Measurements from ENCODE around the gene SEC16A.

SEC16A gene

DNA sequence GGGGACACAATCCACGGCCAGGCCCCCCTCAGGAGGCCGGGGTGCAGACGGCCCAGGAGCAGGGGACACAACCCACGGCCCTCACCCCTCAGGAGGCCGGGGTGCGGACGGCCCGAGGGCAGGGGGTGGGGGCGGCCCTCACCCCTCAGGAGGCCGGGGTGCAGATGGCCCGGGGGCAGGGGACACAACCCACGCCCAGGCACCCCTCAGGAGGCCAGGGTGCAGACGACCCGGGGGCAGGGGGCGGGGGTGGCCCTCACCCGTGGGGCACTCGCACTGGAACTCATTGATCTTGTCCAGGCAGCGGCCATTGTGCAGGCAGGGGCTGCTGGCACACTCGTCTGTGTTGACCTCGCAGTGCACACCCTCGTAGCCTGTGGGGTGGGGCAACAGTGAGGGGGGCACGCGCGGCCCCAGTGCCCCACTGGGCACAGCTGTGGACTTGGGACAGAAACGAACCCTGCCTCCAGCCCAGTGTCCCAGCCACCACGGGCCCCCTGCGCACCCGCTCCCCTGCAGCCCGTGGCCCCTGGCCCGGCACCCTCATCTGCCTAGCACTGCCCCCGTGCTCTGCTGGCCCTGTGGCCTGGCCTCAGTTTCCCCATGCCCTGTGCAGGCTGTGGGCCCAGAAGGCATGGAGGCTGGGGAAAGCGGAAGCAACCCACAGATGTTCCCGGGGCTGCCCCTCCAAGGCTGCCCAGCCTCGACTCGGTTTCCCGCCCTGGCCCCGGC, 34.3 kb upstream of the SEC16A start:
- no peak for DNase-seq

DNA sequence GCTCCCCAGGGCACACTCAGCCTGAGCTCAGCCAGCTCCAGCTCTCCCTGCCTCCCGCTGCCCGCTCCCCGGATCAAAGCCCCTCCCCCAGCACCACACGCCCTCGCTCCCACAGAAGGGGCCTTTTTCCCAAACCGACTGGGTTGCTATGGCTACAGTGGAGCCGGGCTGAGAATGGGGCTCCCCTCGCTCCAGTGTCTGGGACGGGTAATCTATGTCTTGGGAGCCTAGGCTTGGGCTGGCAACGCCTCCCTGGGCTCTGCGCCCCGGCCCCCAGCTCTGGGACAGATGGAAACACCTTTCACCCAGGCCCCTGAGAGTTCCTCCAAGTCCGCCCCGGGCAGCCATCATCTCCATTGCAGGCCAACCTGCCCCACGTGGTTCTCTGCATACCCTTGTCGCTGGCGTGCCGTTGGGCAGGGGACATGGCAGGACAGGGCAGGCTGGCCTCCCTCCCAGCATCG, 33.4 kb upstream of the SEC16A start:
- no peak for DNase-seq

DNA sequence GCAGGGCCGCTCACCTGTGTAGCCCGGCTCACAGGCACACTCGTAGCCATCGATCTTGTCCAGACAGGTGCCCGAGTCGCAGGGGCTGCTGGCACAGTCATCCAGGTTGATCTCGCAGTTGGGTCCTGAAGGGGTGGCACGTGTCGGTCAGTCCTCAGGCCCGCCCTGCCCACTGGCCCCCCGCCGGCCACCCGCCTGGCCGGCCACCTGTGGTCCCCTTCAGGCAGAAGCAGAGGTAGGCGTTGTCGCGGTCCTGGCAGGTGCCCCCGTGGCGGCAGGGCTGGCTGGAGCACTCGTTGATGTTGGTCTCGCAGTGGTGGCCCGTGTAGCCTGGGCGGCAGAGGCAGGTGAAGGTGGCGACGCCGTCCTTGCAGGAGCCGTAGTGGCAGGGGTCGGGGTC, 32.4 kb upstream of the SEC16A start:
- DNase-seq: no peak

DNA sequence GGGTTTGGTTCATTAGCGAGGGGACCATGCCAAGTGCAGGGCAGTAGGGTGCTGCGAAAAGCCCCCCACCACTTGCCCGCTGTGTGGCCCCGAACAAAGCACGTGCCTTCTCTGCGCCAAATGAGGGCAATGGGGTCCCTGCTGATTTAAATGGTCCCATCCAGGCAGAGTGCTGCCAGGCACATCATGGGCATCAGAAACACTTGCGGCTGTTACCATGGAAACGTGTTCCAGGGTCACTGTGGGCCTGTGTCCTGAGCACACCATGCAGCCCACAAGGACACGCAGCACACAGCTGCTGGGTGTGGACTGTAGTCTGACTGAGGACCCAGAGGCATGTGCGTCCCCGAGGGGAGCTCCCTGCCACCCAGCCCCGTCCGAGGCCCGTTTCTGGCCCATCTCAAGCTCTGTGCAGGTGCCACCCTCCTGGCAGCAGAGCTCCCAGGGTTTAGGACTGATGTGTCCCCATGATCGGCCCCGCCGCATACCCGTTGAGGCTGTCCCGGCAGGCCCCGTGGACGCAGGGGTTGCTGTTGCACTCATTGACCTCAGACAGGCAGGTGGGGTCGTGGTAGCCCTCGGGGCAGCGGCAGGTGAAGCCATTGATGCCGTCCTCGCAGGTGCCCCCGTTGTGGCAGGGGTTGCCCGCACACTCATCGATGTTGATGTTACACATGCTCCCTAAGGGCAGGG, 31.3 kb upstream of the SEC16A start:
- DNase-seq: no peak

DNA sequence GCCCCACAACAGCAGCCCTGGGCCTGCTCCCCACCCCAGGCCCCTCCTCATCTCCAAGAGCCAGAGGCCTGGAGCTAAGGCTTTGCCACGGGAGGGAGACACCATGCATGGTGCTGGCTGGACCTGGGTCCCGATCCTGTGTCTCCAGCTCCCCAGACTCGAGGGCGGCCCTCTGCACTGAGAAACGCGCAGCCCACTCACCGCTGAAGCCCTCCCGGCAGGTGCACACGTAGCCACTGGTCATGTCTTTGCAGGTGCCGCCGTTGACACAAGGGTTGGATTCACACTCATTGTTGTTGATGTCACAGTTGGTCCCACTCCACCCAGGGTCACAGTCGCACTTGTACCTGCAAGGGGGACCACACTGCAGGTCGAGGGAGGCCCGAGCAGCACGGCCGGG, 30.4 kb upstream of the SEC16A start:
- no peak for DNase-seq

DNA sequence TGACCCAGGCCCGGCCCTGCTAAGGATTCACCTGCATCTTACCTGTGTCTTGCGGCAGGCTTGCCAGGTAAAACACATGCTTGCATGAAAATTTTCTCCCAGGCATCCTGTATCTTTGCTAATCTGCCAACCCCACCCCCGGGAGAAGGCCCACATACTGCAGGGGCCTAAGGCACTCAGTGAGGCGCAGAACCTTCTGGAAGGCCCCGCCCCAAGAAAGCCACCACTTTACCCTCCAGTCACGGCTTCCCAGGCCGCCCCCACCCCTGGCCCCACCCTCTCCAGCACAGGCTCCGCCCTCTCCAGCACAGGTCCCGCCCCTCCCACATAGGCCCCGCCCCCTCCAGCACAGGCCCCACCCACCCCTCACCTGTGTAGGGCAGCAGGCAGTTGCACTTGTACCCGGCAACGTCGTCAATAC, 29.8 kb upstream of the SEC16A start:
- DNase-seq: no peak

DNA sequence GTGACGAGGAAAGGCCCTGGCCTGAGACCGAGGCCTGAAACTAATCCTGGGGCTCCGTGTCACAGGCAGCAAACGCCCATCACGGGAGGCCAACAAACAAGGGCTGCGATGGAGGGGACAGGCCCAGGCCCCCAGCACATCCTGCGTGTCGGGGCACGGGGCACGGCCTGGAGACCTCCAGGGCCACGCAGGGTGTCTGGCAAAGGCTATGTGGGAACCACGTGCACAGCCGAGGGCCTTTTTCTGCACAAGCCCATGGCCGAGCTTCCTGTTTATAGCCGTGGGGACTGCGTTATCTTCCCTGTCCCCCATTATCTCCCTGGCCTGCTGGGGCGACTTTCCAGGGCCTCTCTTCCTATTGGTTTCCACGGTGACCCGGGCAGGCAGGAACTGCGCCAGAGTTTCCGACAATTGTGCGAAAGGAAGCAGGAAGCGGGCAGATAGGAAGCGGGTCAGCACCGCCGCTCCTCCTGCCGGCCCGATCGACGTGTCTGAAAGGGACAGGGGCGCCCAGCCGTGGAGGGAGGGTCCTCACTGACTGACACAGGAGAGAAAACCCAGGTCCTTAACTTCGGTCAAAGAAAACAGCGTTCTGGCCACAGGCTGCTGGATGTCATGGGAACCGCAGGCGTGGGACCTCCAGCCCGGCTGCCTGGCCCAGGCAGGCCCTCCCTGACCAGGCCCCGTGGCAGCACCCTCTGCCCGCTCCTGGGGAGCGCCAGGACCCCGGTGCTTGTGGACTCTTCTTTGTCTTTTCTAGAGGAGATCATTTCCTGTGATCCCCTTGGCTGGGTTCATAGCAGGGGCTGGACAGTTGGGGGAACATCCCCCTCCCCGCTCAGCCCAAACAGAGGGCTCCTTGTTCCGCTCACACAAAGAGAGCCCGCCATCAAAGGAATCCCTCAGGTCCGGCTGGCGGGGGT, 29.1 kb upstream of the SEC16A start:
- no peak for DNase-seq

DNA sequence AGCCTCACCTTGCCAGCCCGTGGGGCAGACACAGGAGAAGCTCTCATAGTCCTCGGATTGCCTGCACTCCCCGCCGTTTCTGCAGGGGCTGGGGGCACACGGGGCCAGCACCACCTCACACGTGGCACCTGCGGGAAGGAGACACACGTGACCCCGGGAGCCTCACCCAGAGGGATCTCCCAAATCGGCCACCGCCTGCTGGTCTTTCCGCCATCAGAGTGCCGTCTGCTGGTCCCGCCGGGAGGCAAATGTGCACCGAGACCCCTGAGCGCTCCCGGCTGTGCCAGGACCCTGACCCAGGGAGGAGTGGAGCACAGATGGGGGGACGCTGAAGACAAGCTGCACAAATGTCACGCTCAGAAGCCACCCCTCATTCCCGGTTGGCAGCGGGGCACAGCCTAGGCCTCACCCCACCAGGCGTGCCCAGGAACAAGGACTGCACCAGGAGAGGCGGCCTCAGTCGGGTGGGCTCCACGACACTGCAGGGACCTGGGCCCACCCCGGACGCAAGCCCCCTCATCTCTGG, 28.4 kb upstream of the SEC16A start:
- DNase-seq: no peak

DNA sequence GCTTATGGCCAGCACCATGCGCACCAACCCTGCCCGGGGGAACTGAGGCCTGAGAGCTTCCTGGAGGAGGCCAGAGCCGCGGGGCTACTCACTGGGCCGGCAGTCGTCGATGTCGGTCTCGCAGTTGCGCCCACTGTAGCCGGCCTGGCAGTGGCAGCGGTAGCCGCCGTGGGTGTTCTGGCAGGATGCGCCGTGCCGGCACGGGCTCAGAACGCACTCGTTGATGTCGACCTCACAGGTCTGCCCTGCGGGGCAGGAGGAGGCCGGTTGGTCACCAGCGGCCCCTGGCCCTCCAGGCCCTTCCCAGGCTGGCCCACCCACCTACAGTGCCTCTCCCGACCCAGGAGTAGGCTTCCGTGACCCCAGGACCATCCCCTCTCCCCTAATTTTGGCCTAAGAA, 27.7 kb upstream of the SEC16A start:
- no peak for DNase-seq

DNA sequence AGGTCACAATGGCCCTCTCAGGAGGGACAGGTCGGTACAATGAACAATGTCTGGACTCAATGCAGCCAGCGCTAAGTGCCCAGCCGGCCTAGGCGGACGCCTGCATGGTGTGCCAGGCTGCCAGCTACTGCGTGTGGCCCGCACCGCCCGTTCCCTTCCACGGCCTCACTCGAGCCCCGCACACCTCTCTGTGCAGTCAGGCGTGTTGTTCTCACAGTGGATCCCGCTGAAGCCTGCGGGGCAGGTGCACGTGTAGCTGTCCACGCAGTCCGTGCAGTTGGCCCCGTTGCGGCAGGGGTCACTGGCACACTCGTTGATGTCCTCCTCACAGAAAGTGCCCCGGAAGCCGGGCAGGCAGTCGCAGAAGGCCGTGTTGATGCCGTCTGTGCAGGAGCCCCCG, 26.7 kb upstream of the SEC16A start:
- DNase-seq: no peak

DNA sequence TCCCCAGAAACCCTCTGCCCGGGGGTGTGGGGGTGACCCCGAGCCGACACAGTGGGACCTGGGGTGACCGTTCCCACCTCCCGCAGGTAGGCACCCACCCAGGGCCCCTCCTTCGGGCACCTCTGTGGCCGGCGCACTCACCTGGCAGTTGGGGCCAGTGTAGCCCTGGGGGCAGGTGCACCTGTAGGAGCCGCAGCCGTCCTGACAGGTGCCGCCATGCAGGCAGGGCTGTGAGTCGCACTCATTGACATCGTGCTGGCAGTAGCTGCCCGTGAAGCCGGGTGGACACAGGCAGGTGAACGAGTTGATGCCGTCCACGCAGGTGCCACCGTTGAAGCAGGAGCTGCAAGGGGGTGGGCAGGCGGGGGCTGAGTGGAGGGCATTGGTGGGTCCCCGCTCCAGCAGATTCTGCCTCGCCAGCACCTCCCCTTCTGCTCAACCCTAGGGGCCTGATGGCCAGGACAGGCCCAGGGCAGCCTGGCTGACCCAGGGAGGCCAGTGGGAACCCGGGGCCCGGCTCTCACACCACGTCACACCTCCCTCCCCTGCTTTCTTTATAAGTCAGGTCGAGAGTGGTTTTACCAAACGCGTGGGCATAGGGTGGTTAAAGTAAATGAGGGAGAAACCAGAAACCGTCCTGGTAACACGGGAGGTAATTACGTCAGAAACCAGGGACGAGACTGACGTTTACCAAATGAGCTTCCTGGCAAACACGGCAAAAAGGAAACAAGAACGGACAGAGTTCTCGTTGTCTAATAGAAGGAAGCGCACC, 26.1 kb upstream of the SEC16A start:
- DNase-seq: no peak

DNA sequence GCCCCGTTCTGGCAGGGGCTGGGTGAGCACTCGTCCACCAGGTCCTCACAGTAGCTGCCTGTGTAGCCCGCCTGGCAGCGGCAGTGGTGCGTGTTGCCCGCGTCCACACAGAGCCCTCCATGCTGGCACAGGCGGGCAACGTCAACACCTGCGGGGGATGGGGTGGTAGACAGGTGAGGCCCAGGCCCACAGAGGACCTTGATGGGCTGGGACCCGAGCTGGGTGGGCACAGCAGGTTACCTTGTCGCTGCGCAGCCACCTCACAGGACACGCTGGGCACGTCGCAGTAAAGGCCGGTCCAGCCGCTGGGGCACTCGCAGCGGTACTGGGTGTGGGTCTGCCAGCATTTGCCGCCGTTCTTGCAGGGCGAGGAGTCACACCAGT, 25.1 kb upstream of the SEC16A start:
- no peak for DNase-seq

DNA sequence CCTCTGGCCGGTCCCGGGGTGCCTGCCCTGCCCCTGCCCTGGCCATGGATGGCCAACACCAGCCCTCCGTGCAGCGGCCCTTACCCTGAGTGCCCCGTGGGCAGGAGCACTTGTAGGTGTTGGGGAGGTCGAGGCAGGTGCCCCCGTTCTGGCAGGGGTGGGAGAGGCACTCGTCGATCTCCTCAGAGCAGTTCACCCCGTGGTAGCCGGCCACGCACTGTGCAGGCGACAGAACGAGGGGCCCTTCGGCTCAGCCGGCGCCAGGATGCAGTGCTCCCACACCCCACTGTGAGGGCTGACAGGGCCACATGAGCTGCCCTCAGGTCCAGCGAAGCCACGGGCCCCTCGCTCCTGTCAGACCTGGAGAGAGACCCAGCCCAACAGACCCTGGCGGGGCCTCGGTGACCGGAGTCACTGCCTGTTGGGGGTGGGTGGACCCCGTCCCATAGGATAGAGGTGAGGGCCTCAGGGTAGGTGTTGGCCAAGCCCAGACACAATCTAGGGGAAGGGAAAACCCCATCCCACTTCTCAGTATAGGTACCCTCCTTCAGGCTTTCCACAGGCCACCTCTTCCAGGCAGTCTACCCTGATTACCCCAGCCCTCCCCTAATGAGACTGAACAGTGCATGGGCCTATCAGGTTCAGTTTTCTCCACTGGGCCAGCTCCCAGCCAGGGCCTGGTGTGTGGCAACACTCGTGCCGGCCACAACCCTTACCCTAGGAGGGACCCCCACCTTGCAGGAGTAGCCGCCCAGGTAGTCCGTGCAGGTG, 24.6 kb upstream of the SEC16A start:
- no peak for DNase-seq

DNA sequence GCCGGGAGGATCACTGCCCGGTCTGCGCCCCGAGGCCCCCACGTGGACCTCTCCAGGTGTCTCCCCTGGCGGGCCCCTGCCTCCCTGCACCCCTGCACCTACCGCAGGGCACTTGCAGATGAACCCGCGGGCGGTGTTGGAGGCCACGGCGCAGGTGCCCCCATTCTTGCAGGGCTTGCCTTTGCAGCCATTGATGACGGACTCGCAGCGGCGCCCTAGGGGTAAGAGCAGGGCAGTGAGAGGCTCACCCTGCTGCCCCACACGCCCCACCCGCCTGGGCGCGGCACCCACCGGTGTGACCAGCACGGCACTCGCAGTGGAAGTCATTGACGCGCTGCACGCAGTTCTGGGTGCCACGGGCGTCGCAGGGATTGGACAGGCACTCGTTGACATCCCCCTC, 23.6 kb upstream of the SEC16A start:
- DNase-seq: no peak

DNA sequence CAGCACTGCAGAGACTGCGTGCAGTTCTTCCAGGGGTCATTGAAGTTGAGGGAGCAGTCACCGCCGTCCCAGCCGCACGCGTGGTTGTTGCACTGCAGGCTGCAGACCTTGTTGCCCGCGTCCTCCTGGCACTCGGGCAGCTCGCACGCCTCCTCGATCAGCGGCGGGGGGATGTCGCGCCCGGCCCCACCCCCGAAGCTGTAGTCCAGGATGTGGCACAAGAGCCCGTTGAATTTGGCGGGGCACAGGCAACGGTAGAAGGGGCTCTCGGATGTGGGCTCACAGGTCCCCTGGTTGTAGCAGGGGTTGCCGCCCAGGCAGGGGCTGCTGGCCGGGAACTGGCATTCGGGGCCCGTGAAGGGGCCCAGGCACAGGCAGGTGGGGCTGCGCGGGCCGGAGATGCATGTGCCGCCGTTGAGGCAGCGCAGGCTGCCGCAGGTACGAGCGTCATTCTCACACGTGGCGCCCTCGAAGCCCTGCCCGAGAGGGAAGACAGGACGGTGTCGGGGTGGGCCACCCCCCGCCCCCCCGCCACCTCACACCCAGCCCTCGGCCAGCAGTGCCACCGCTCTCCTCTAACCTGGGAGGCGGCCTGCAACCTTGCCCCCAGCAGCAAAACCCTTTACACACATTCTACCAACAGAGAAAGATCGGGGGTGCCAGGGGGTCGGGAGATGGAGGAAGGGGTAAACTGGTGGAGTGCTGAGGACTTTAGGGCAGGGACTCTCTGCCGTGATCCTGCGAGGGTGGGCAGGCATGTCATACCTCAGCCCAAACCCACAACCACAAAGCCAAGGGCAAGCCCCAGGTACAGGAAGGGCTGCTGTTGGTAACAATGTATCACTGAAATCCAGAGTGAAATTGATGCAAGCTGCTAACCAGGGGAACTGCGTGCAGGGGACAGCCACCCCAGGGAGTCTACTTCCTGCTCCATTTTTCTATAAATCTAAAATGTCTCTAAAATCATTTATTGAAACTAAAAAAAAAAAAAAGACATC, 22.9 kb upstream of the SEC16A start:
- DNase-seq: no peak

DNA sequence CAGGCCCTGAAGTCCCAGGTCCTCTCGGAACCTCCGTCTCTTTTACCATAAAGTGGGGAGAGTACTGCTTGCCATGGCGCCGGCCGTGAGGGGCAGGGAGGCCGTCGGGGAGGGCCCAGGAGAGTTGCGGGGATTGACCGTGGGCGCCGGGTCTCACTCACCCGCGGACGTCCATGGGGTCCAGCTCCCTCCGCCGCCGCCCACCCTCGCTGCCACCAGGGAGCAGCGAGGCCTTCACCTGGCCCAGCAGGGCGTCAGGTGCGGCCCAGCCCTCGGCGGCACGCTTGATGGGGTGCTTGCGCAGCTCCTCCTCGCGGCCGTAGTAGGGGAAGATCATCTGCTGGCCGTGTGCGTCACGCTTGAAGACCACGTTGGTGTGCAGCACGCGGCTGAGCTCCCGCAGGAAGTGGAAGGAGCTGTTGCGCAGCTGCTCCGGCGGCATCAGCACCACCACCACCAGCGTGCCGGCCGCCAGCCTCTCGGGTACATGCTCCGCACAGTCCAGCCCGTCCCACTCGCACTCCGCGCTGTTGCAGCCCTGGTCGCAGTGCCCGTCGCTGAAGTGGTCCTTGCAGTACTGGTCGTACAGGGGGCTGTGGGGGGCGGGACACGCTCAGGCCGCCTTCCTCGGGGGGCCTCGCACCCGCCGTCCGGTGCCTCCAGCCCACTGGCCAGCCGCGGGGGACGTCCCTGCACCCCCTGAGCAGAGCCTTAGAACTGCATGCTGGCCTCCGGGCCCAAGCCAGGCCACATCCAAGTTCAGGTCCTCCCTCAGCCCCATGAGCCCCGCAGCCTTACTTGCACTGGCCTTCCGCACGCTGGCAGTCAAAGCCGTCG, 21.9 kb upstream of the SEC16A start:
- DNase-seq: no peak

DNA sequence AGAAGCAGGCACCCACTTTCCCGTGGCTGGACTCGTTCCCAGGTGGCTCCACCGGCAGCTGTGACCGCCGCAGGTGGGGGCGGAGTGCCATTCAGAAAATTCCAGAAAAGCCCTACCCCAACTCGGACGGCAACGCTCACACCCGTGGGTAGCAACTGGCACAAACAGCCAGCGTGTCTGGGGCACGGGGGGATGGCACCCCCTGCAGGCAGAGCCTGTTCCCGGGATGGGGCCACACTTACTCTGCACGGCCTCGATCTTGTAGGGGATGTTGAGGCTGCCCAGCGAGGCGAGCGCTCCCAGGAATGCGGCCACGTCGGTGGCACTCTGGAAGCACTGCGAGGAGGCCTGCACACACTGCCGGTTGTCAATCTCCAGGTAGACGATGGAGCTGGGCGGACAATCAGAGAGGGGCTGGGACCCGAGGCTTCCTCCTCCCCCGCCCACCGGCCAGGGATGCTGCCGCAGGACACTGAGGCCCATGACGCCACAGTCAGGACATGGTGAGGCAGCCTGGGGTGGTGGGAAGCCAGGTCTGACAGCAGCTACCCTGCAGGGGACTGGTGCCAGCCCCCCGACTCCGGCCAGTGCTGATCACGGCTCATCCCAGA, 20.2 kb upstream of the SEC16A start:
- no peak for DNase-seq

DNA sequence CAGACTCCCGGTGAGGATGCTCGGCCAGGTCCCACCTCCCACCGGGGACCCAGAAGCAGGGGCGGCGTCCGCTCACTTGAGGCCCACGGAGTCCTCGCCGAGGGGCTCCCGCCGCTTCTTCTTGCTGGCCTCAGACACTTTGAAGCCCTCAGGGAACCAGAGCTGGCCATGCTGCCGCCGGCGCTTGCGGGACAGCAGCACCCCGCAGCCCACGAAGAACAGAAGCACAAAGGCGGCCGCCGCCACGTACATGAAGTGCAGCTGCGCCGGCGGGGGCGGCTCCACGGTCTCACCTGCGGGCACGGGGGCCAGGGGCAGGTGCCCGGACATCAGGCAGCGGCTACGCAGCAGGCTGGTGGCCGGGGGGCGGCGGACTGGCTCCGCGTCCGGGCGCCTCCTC, 19.4 kb upstream of the SEC16A start:
- DNase-seq: no peak

DNA sequence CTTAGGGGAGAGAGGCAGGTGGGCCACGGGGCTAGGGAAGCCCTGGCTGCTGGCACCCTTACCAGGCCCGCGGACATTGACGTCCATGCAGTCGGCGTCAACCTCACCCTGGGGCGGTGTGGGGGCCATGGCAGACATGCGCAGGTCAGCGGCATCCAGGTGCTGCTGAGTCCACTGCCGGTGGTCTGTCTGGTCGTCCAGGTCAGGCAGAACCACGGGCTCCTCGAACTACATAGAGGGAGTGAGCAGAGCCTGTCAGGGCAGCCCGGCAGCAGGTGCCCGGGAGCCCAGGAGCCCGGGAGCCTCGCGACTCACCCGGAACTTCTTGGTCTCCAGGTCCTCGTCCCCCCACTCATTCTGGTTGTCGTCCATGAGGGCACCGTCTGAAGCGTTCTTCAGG, 18.8 kb upstream of the SEC16A start:
- DNase-seq: no peak
